H9 (cell line): ENCODE results near the gene SLC24A4. TPM values are rescaled to one million over a fixed set of nuclear protein-coding genes. Genes with fewer than 3 reads are reported as not detected.

ENCODE experiments used
- DNase-seq: peaks from one replicate; pipeline ENCODE4 v3.0.0-alpha.2; 2017
- H2AFZ ChIP-seq: one replicate; pipeline ENCODE4 v1.6.1; 2013; ENCODE audit warnings: mild to moderate bottlenecking, low read length, control low read depth, moderate library complexity
- H2AK5ac ChIP-seq: 2 replicates; pipeline ENCODE4 v1.6.1; 2013; ENCODE audit warnings: low read length, control low read depth, mixed read lengths; ENCODE audit not compliant: insufficient read length
- H2BK120ac ChIP-seq: one replicate; pipeline ENCODE4 v1.6.1; 2013; ENCODE audit warnings: low read depth, mild to moderate bottlenecking, low read length, control low read depth, inconsistent platforms; ENCODE audit not compliant: poor library complexity, severe bottlenecking
- H2BK12ac ChIP-seq: 2 replicates; pipeline ENCODE4 v1.6.1; 2013; ENCODE audit warnings: low read length, control low read depth, mixed read lengths, low read depth; ENCODE audit not compliant: insufficient read length
- H2BK15ac ChIP-seq: 2 replicates; pipeline ENCODE4 v1.6.1; 2013; ENCODE audit warnings: low read depth, low read length, control low read depth
- H2BK20ac ChIP-seq: one replicate; pipeline ENCODE4 v1.6.1; 2013; ENCODE audit warnings: low read depth, mild to moderate bottlenecking, low read length, control low read depth, inconsistent platforms; ENCODE audit not compliant: poor library complexity, severe bottlenecking
- H2BK5ac ChIP-seq: 2 replicates; pipeline ENCODE4 v1.6.1; 2013; ENCODE audit warnings: low read length, control low read depth, mixed read lengths; ENCODE audit not compliant: insufficient read length
- H3K14ac ChIP-seq: 2 replicates; pipeline ENCODE4 v1.6.1; 2013; ENCODE audit warnings: low read length, control low read depth; ENCODE audit not compliant: insufficient read depth
- H3K18ac ChIP-seq: 2 replicates; pipeline ENCODE4 v1.6.1; 2013; ENCODE audit warnings: low read depth, mild to moderate bottlenecking, mixed read lengths, low read length, control low read depth; ENCODE audit not compliant: insufficient read length
- H3K23ac ChIP-seq: 2 replicates; pipeline ENCODE4 v1.6.1; 2013; ENCODE audit warnings: low read length, control low read depth, mixed read lengths, low read depth; ENCODE audit not compliant: insufficient read length
- H3K23me2 ChIP-seq: 2 replicates; pipeline ENCODE4 v1.6.1; 2013; ENCODE audit warnings: low read depth, mild to moderate bottlenecking, mixed read lengths, low read length, control low read depth; ENCODE audit not compliant: insufficient read length, poor library complexity, severe bottlenecking
- H3K27ac ChIP-seq: 2 replicates; pipeline ENCODE4 v1.5.1; 2013; ENCODE audit warnings: low read length, control low read depth, mixed read lengths, low read depth; ENCODE audit not compliant: insufficient read length
- H3K27me3 ChIP-seq: 2 replicates; pipeline ENCODE4 v1.6.1; 2013; ENCODE audit warnings: low read length, control low read depth, inconsistent platforms; ENCODE audit not compliant: insufficient read depth
- H3K4ac ChIP-seq: 2 replicates; pipeline ENCODE4 v1.6.1; 2013; ENCODE audit warnings: low read depth, mild to moderate bottlenecking, control low read depth, inconsistent platforms, low read length, moderate library complexity
- H3K4me1 ChIP-seq: 2 replicates; pipeline ENCODE4 v1.6.1; 2013; ENCODE audit warnings: low read length, control low read depth, inconsistent platforms; ENCODE audit not compliant: insufficient read depth
- H3K4me2 ChIP-seq: 2 replicates; pipeline ENCODE4 v1.6.1; 2013; ENCODE audit warnings: low read length, control low read depth, mixed read lengths; ENCODE audit not compliant: insufficient read length, insufficient read depth
- H3K56ac ChIP-seq: 2 replicates; pipeline ENCODE4 v1.6.1; 2013; ENCODE audit warnings: low read depth, mild to moderate bottlenecking, mixed read lengths, low read length, control low read depth; ENCODE audit not compliant: insufficient read length
- H3K79me1 ChIP-seq: 2 replicates; pipeline ENCODE4 v1.6.1; 2013; ENCODE audit warnings: low read depth, mild to moderate bottlenecking, moderate library complexity, low read length, control low read depth, inconsistent platforms; ENCODE audit not compliant: insufficient read depth, poor library complexity, severe bottlenecking
- H3K79me2 ChIP-seq: 2 replicates; pipeline ENCODE4 v1.6.1; 2013; ENCODE audit warnings: low read length, control low read depth, inconsistent platforms; ENCODE audit not compliant: insufficient read depth
- H3K9ac ChIP-seq: 2 replicates; pipeline ENCODE4 v1.6.1; 2013; ENCODE audit warnings: low read length, control low read depth, mixed read lengths; ENCODE audit not compliant: insufficient read length; ENCODE audit errors: extremely low read depth
- H3K9me3 ChIP-seq: one replicate; pipeline ENCODE4 v1.6.1; 2013; ENCODE audit warnings: low read depth, low read length, inconsistent platforms; ENCODE audit not compliant: control insufficient read depth
- H3T11ph ChIP-seq: one replicate; pipeline ENCODE4 v1.6.1; 2013; ENCODE audit warnings: mild to moderate bottlenecking, low read length, control low read depth, inconsistent platforms
- H4K20me1 ChIP-seq: one replicate; pipeline ENCODE4 v1.6.1; 2013; ENCODE audit not compliant: control insufficient read depth, insufficient read length, insufficient read depth
- H4K5ac ChIP-seq: 2 replicates; pipeline ENCODE4 v1.6.1; 2013; ENCODE audit warnings: low read depth, mild to moderate bottlenecking, mixed read lengths, low read length, control low read depth; ENCODE audit not compliant: insufficient read length
- H4K8ac ChIP-seq: replicated peaks from 2 replicates; pipeline ENCODE4 v1.6.1; 2013; ENCODE audit warnings: low read length, control low read depth, mixed read lengths, low read depth; ENCODE audit not compliant: insufficient read length
- H4K91ac ChIP-seq: 2 replicates; pipeline ENCODE4 v1.6.1; 2013; ENCODE audit warnings: low read depth, mild to moderate bottlenecking, moderate library complexity, mixed read lengths, low read length, control low read depth; ENCODE audit not compliant: insufficient read length
- H3K27ac Mint-ChIP-seq, 3 experiments: 2 replicates in 2 of 3; 3 replicates in 1 of 3; pipeline ENCODE4 v1.8.0; 2020 to 2021; ENCODE audit warnings: mixed read lengths in 3 of 3, mild to moderate bottlenecking in 1 of 3, moderate library complexity in 1 of 3
- H3K27me3 Mint-ChIP-seq: 2 replicates; pipeline ENCODE4 v1.8.0; 2021; ENCODE audit warnings: low read depth, mild to moderate bottlenecking, moderate library complexity, mixed read lengths
- H3K36me3 Mint-ChIP-seq, 3 experiments: 2 replicates in 2 of 3; 3 replicates in 1 of 3; pipeline ENCODE4 v1.8.0; 2020 to 2021; ENCODE audit warnings: low read depth in 3 of 3, mixed read lengths in 3 of 3; ENCODE audit not compliant: insufficient read depth in 1 of 3
- H3K4me1 Mint-ChIP-seq, 2 experiments: 2 replicates each; pipeline ENCODE4 v1.8.0; 2020; ENCODE audit warnings: mixed read lengths in 2 of 2
- H3K4me3 Mint-ChIP-seq, 2 experiments: 2 replicates in 1 of 2; 3 replicates in 1 of 2; pipeline ENCODE4 v1.8.0; 2020 to 2021; ENCODE audit warnings: mild to moderate bottlenecking in 2 of 2, mixed read lengths in 2 of 2, moderate library complexity in 1 of 2
- H3K9me3 Mint-ChIP-seq, 2 experiments: 2 replicates in 1 of 2; 3 replicates in 1 of 2; pipeline ENCODE4 v1.8.0; 2020; ENCODE audit warnings: mild to moderate bottlenecking in 2 of 2, mixed read lengths in 2 of 2, moderate library complexity in 1 of 2
- WGBS: extraction: QIAGEN DNeasy Blood & Tissue Kit; methylation state at CpG from one replicate; pipeline ENCODE4 v1.1.7; 2013; ENCODE audit warnings: missing lambda C conversion rate, low lambda C conversion rate, mixed read lengths; ENCODE audit not compliant: insufficient read length; ENCODE audit errors: extremely low coverage; 5-methylcytosine and 5-hydroxymethylcytosine counted together
- total RNA-seq: library from RNA; stranded (reverse); gene quantifications from 2 replicates; pipeline ENCODE4 v1.2.1, GENCODE V29; 2021
- TF ChIP-seq, protein P1 (sequence below): fragments of 200-600 bp; sonication (generic); conservative IDR thresholded peaks from 3 replicates; pipeline ENCODE4 v1.8.0; 2021; ENCODE audit warnings: antibody characterized with exemption, mild to moderate bottlenecking

The SLC24A4 gene
- total RNA-seq, 1 experiment from 2014 or later, result 0.24 TPM

DNA sequence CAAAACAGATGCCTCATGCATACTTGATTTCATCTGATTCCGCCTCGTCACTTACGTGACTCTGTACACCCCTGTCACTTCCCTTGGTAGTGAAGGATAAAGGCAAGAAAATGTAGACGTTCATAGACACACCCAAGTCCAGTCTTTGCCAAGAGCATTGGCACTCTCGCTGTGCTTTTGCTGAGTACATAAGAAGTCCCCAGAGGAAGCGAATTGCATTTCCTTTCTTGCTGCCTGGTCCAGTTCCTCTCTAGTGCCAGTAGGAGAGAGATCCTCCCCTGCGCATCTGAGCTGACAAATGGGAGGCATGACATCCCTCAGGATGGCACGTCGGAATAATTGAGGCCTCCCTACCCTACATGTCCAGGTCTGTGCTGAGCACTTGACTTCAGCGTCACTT is 169.3 kb downstream of the SLC24A4 start:
- H2AFZ ChIP-seq, result no peak overlapping the region
- no peak overlapping the region for H2BK120ac ChIP-seq
- Mint-ChIP-seq H3K36me3 (no peaks in the 10 kb centered on the region), H3K9me3 (no peaks in the 10 kb centered on the region), H3K4me1 (peaks cover 14 to 18% of the 10 kb centered on the region in 2 experiments), H3K27ac (no peak overlapping the region), H3K4me3 (no peak overlapping the region), H3K27me3 (peaks cover 21% of the 10 kb centered on the region)
- no peaks in the 10 kb centered on the region for H3K79me1 ChIP-seq
- H3K23ac ChIP-seq, result no peak overlapping the region
- H3K9ac ChIP-seq, result no peak overlapping the region
- WGBS, result no CpG with 5 or more reads among the region's 10 CpGs
- no peak overlapping the region for H3K27ac ChIP-seq
- H2BK5ac ChIP-seq, result no peak overlapping the region
- H3K9me3 ChIP-seq, result no peaks in the 10 kb centered on the region
- no peak overlapping the region for H3K14ac ChIP-seq
- H3T11ph ChIP-seq, result no peak overlapping the region
- no peak overlapping the region for H3K4me2 ChIP-seq
- H4K91ac ChIP-seq, result no peak overlapping the region
- H4K20me1 ChIP-seq, result no peaks in the 10 kb centered on the region
- H3K23me2 ChIP-seq, result no peaks in the 10 kb centered on the region
- H2BK12ac ChIP-seq, result no peak overlapping the region
- H2BK15ac ChIP-seq, result no peak overlapping the region
- H2BK20ac ChIP-seq, result no peak overlapping the region
- H3K18ac ChIP-seq, result no peak overlapping the region
- TF ChIP-seq, protein P1, sequence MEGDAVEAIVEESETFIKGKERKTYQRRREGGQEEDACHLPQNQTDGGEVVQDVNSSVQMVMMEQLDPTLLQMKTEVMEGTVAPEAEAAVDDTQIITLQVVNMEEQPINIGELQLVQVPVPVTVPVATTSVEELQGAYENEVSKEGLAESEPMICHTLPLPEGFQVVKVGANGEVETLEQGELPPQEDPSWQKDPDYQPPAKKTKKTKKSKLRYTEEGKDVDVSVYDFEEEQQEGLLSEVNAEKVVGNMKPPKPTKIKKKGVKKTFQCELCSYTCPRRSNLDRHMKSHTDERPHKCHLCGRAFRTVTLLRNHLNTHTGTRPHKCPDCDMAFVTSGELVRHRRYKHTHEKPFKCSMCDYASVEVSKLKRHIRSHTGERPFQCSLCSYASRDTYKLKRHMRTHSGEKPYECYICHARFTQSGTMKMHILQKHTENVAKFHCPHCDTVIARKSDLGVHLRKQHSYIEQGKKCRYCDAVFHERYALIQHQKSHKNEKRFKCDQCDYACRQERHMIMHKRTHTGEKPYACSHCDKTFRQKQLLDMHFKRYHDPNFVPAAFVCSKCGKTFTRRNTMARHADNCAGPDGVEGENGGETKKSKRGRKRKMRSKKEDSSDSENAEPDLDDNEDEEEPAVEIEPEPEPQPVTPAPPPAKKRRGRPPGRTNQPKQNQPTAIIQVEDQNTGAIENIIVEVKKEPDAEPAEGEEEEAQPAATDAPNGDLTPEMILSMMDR, result no peak
- H4K8ac ChIP-seq, result no peak overlapping the region
- H3K4ac ChIP-seq, result no peak overlapping the region
- H3K27me3 ChIP-seq, result no peaks in the 10 kb centered on the region
- no peaks in the 10 kb centered on the region for H3K79me2 ChIP-seq
- no peak overlapping the region for H2AK5ac ChIP-seq
- DNase-seq, result no peak
- H3K56ac ChIP-seq, result no peak overlapping the region
- H3K4me1 ChIP-seq, result peaks cover 2% of the 10 kb centered on the region; the same call in 1 of the 2 replicates
- H4K5ac ChIP-seq, result no peak overlapping the region
